ENCODE measurements around the gene MAD1L1.

MAD1L1 gene

DNA sequence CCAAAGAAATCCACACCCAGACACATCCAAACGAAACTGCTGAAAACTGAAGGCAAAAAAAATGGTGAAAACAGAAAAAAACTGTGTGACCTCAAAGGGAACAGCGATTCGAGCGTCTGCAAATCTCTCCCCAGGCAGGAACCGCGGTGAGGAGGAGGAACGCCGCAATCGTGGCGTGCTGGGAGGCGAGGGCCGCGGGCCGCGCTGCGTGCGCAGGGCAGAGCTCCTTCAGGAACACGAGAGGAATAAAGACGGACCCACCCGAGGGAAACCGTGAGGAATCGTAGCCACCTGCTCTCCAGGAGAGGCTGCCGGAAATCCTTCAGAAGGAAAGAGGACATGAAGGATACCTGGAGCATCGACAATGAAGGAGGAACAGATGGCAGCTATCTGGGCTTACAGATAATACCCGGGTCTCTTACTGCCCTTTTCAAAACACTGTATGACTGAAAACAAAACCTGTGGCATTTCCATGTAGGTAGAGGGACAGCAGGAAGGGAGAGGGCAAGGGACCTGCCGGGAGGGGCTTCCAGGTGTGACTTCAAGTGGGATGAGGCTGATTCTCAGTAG, 266.0 kb downstream of the MAD1L1 start:
- DNase-seq, result peak in 1 of 14 donors; percentile 51

DNA sequence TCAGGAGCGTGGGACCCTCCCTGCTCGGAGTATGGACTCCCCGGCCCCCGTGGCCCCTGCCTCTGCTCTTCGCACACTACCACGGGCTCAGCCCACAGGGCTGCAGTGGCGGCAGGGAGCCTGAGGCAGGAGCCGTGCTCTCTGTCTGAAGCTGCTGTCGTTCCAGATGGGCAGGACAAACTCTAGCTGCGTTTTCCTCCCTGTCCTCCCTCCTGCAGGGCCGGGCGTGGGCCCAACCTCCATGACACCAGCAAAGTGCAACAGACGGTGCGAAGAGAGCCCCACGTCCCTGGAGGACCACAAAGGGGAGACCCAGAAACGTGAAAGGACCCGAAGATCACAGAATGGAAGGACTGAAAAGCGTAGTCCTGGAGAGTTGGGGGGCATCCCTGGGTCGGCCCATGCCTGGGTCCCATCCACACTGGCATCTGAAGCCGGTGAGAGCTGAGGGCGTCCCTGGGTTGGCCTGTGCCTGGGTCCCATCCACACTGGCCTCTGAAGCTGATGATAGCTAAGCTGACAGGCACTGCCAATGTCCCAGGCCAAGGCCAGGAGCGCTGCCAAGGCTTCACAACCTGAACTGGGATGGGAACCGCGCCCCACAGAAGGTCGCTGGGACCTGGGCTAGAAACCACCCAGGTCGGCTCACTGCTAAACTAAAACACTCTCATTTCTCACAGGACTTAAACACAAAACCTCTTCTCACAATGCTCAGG, 267.0 kb downstream of the MAD1L1 start:
- DNase-seq, result peak in 1 of 14 donors; percentile 42

DNA sequence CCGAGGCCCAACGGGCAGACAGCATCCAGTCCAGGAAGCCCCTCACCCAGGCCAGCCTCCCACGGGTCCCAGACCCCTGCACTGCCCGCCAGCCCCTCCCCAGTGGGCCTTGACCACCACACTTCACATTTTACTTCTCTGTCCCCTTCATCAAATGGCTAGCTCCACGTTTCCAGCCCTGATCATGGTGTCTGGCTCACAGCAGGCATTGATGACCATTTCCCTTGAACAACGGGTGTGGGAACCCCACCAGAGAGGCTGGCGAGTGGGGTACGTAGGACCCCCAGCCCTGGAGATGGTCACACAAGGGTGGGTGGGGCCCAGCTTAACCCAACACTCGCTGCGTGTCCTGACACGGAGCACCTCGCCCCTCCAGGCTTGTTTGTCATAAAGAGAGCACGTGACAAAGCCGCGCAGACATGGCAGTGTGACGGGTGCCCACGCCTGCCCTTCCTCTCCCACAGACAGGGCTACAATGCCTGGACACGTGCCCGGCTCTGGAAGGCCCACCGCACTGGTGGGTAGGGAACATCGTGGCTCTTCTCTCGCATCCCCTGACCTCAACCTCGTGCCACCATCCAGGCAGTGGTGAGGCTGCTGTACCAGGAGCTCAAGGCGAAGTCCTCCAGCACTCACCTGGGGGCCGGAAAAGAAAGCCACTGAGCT, 267.7 kb downstream of the MAD1L1 start:
- no peak for DNase-seq

DNA sequence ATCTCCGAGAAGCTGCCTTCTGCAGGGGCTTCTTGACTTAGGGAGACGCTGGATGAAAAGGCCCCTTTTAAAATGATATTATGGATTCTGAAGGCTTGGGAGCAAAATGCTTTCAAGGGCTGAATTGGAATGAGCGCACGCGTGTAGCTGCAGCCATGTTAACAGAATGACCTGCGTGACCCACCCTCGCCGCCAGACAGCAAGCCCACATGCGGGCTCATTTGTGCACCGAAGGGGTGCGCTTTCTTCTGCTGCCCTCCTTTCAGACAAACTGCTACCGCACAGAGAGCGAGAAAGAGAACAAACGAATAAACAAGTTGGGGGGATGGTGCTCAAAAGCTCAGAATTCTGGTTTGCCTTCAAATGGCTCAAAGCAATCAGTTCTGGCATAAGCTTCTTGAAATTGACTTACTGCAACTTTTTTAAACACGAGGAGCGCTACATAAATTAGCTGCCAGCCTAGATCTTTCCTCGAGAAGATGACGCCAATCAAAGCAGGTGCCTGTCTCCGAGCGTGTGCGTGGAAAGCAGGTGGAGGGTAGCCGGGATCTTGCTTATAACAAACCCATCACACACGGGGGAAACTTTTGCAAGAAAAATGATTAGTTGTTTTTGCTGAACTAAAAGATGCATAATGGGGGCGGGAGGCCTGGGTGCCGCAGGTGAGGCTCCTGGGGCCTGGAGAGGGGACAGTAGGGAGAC, 268.4 kb downstream of the MAD1L1 start:
- no peak for DNase-seq

DNA sequence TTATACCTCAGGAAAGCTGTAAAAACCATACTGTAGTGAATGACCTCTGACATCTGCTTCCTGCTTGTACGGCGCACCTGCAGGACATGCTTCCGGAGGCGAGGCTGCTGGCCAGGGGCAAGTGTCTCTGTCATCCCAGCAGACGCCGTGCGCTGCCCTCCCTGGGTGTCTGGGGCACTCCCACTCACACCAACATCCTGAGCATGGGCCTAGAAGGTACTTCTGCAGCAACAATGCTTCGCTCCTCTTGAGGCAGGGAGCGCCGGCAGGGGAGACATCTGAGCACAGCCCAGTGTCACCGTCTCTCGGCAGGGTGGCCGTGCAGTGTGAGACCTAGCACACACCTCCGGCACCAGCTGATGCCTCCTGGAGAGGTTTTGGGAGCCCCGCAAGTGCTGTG, 269.2 kb downstream of the MAD1L1 start:
- DNase-seq, result no peak

DNA sequence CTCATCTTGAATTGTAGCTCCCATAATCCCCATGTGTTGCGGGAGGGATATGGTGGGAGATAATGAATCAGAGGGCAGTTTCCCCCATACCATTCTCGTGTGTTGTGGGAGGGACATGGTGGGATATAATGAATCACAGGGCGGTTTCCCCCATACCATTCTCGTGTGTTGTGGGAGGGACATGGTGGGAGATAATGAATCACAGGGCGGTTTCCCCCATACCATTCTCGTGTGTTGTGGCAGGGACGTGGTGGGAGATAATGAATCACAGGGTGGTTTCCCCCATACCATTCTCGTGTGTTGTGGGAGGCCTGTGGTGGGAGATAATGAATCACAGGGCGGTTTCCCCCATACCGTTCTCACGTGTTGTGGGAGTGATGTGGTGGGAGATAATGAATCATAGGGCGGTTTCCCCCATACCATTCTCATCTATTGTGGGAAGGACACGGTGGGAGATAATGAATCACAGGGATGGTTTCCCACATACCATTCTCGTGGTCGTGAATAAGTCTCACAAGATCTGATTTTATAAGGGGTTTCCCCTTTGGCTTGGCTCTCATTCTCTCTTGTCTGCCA, 271.0 kb downstream of the MAD1L1 start:
- no peak for DNase-seq

DNA sequence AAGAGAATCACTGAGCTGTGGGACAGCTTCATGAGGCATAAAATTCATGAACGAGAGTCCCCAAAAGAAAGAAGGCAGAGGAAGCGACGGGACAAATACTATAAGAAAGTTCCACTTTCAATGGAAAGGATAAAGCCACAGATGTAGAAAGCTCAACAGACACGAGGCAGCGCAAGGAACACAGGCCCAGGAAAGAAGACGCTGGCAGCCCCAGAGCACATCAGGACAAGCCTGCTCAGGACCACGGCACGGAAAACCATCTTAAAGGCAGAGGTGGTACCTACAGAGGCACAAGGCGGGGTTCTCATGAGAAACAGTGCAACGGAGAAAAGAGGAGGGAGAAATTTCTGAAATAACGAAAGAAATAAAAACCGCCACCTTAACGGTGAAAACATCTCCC, 273.4 kb downstream of the MAD1L1 start:
- no peak for DNase-seq

DNA sequence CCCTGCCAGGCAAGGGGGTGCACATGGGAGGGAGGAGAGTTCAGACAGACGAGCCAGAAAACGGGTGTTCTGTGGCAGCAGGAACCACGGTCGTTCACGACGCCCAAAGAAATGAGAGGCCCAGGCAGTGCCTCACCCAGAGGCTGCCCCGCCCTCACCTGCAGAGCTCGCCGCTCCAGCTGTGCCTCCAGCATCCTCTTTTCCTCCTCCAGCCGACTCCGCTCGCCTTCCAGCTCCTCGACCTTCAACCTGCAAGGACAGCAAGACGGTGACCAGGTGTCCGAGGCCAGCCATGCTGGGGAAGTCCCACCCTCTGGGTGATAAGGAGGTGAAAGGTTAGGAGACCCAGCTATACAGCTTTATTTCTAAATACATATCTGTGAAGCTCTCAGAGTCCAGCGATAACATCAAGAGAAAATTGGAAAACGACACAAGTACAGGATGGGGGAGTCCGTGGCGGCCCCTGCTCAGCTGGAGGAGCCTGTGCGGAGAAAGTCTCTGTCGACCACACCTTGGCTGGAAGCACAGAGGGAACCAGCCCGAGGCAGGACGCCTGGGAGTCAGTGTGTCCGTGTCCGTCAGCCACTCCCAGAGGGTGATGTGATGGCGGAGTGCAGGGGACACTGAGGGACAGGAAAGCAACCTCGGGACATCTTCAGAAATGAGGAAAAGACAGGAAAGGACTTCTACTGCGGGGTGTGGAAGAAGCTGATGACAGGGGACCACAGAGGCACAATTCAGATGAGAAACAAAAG, 275.1 kb downstream of the MAD1L1 start:
- DNase-seq, result no peak

DNA sequence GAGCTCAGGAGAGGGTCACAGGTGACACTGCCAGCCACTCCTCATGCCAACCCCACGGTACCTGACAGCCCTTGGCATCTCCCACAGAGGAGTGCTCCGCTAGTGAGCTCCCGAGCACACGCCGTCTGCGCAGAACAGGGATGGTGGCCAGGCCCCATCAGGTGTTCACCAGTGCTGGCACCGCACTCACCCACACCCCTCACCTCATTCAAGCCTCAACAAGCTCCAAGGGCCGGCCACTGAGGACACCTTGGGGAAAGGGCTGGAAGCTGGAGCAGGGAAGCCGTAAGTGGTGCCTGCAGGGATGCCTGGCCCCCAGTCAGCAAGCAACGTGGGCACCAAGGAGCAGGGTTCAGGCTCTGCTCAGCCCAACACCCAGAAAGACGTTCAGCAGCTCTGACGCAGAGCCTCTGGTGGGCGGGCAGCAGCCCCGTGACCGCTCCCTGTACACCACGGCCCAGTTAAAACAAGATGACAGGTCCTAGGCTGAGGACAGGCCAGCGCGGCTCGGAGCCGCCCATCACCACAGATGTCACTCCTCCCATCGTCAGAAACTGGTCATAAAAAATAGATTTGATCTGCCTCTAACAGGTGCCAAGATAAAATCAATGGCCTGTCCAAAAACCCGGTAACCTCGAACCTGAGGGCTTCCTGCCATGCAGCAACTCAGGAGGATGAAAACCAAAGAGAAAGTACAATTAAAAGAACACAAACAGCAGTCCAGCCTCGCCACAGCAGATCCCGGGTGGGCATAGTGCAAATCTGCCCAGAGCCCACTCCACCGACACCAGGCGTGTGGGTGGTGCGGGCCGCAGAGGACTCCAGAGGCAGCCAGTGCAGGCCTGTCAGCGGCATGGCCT, 275.9 kb downstream of the MAD1L1 start:
- no peak for DNase-seq

DNA sequence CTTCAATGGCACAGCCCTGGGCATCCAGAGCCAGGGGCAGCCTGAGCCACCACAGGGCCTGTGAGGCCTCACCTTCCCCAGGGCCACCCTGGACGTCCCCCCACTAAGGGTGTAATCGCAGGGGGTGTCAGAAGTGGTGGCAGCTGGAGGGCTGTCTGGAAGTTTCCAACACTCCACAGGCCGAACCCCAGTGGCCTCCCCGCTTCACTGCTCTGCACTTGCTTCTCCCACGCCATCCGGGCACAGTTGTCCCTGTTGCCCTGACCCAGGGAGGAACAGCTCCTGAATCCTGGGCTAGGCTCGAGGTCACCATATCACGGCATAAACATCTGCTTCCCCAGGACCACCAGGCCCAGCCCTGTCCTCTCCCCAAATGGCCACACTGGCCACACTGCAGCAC, 276.6 kb downstream of the MAD1L1 start:
- DNase-seq, result no peak

DNA sequence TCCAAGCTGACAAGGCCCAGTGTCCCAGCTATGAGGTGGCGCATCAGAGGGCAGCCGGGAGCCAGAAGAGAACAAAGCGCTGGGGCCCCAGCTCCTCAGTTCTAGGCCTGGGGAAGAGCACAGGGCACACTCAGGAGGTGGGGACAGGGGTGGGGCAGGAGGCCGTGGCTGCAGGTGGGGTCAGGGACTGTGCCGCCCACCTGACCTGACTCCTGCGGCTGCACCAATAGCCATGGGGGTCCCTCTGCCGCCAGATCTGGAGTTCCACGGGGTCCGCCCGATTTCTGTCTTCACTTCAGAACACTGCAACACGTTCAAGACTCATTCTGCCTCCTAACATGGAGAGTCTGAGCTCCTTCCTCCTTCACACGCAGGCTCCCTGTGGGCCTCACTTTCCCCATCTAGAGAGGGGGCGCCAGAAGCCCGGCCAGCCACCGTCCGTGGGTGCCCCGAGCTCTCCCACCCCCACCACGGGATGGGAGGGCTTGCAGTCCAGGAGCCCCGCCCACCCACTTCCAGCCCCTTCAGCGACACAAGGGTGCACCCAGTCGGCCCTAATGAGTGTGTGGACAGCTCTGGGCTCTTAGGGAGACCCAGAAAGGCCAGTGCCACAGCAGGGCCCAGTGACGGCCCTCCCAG, 278.3 kb downstream of the MAD1L1 start:
- DNase-seq, result no peak

DNA sequence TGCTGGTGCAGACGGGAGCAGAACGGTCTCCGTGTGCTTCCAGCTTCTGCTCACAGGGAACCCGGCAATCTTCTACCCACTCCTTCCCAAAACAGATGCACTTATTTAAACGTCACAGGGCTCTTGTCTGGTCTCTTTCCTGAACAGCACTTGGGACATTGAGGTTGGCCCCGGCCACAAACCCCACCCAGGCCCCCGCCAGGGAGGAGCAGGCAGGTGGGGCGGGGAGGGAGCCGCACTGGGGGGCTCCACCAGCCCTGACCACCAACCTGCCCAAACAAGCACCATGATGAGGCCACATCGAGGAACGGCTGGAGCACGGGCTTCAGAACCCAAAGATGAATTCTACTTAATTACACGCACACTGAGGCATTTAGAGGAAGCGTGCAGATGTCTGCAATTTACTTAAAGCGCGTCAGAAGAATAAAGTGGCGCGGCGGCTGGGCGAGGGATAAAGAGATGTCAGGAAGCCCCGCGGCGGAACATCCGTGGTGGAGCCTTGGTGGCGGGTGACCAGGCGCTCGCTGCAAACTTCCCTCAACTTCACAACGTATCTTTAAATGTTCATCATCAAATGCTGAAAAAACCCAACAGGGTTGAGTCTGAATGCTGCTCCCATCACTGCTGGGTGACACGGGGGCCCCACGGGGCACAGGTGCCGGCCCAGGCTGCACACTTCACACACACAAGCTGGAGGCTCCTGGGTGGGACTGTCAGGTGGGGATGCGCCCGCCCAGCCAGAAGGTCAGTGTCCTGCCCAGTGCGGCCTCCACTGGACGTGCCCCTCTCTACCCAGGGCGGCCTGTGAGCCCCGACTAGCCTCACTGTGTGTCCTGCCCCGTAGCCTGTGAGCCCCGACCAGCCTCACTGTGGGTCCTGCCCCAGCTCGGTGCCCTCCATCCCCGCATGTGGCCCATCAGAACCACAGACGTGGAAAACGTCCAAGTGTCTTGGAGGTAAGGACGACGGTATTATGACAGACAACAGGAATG, 279.2 kb downstream of the MAD1L1 start:
- DNase-seq, result no peak

DNA sequence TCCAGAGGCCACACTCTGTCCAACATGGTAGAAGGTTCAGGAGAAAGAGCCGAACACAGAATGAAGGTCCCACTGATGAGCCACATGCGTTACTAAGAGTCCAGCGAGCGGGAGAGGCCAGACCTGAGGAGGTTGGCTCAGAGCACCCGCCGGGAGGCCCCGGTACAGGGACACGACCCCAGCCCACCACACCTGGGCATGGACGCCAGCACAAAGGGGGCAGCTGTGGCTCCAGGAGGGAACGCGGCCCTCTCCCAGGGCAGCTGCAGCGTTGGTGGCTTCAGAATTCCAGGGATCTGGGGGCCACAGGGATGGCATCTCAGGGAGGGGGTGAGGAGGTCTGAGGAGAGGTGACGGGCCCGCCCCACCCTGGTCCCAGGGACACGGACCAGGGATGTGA, 280.0 kb downstream of the MAD1L1 start:
- DNase-seq, result no peak

DNA sequence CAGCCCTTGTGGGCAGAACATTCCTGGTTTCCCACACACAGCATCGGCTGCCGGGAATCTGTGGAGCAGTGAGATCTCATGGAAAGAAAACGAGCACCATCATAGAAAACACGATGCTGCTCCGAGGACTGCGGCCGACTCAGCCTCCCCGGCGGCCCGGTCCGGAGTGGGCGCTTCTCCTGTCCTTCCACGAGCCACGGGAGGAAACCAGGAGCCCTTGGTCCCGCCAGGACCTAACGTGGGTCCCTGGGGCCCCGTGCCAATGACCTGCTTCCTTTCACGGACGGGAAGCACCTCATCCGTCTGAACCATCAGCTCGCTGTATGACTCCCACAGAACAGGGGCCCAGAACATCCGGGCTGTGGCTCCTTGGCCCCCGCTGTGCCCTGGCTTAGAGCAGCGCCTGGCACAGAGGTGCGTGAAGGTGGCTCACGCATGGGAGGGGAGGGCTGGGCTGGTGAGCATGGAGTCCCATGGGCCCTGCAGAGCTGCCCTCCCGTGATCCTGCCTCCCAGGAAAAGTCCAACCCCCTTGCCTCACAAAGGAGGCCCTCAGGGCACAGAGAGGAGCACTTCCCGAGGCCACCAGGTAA, 280.5 kb downstream of the MAD1L1 start:
- DNase-seq, result no peak

DNA sequence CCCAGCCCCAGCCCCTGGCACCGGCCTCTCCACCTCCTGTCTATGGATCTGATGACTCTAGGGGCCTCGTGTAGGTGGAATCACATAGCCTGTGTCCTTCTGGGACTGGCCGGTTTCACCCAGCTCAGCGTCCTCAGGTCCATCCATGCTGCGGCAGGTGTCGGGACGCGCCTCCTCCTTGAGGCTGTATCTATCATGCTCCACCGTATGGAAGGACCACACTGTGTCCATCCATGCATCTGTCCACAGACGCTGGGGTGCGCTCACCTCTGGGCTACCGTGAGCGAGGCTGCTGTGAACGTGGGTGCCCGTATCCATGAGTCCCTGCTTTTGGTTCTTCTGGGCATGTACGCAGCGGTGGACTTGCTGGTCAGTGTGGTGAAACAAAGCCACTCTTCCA, 281.1 kb downstream of the MAD1L1 start:
- no peak for DNase-seq

DNA sequence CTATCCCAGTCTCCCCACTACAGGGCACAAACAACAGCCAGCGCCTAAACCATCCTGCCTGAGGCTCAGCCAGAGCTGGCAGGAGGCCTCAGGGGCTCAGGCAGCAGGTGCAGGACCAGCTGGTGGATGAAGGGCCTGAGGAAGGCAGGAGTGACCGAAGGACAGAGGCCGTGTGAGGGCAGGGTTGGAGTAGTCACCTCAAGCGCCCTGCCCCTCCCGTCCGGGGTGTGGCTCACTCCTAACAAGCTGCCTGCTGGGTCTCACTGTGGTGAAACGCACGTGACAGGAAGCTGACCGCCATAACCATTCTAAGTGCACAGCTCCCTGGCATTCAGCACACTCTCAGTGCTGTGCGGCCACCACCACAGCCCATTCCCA, 281.6 kb downstream of the MAD1L1 start:
- DNase-seq, result no peak

DNA sequence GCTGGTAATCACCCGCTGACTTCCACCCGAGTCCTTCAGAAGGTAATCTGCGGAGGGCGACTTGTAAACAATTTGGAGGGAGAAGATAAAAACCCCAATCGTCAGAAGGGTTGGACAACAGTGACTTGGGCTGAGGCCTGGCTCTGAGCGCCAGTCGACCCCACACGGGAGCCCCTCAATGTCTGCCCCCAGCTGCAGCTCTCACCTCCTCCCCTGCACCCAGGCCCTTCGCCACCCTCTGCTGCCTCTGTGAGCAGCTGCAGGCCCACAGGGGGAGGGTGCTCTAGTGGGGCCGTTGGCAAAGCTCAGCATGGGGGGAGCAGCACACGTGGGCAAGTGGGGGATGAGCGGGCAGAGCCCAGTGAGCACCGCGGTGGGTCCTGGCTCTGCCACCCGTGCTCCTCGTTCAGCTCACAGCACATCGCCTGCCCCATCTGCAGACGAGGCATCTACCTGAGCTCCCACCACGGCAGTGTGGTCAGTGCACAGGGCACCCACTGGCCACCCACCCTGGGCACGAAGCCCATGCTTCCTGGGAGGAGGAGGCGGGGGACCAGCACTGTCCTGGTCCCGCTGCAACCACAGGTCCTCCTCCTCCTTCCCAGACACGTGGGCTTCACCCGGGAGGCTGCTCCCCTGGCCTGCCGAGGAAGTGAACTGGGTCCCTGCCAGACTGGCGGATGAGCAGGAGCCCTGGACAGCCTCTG, 282.1 kb downstream of the MAD1L1 start:
- no peak for DNase-seq

DNA sequence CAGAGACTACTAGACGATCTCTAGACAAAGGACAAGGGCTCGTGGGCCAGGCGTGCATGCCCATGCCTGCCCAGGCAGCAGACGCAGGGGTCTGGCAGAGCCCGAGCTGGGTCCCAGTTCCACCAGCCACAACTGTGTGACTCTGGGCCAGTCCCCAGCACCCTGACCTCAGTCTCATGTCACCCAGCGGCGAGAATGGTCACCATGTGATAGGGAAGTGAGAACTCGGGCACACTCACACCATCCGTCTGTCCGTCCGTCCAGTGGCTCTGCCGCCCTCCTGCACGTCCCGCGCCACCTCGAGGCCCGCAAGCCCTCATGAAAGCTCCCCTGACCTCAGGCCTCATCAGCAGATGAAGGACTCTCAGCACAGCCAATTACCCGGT, 282.7 kb downstream of the MAD1L1 start:
- no peak for DNase-seq

DNA sequence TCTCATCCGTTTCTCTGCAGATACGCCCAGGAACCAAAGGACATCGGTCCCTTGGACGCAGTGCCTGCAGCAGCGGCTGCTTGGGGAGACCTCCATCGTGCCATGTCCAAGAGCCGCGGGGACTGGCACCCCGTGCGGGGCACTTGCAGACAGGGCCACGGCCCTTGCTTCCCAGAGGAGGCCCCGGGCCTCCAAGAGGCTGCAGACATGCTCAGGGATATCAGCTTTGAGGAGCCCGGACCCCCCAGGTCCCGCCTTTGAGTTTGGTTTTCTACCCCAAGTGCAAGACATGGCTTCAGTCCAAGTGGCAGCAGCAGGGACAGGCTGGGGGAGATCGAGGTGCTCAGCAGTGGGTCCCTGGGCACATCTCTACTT, 283.1 kb downstream of the MAD1L1 start:
- no peak for DNase-seq

All from C1 segment of cervical spinal cord (tissue), 14 donors.